ENCODE data around the gene ITLN2.
"Not testable (repeated sequence)": the region's sequence is repeated elsewhere in the genome, so short reads cannot be mapped to it uniquely, and the experiment has no call there.

The ITLN2 gene

GRCh38 chr1:160942926-160943325 lies 11.7 kb downstream of the ITLN2 start:
- no peak overlapping the region for H3K4me3 ChIP-seq (ENCODE audit: low read depth, low read length)
- TF ChIP-seq CTCF (IDR thresholded peaks at IDR 0.05; ENCODE audit: low read depth, low read length), result no peak

GRCh38 chr1:160936666-160937065 lies 17.9 kb downstream of the ITLN2 start:
- H3K4me3 ChIP-seq (ENCODE audit: low read depth, low read length), result not testable (repeated sequence)

GRCh38 chr1:160935527-160936258 lies 18.9 kb downstream of the ITLN2 start:
- TF ChIP-seq CTCF (IDR thresholded peaks at IDR 0.05; ENCODE audit: low read depth, low read length), result no peak

DNA sequence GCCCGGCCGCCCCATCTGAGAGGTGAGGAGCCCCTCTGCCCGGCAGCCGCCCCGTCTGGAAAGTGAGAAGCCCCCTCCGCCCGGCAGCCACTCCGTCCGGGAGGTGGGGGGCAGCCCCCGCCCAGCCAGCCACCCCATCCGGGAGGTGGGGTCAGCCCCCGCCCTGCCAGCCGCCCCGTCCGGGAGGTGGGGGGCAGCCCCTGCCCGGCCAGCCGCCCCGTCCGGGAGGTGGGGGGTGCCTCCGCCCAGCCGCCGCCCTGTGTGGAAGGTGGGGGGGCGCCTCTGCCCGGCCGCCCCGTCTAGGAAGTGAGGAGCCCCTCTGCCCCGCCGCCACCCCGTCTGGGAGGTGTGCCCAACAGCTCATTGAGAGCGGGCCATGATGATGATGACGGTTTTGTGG lies 21.3 kb downstream of the ITLN2 start:
- not testable (repeated sequence) for H3K4me3 ChIP-seq (ENCODE audit: low read depth, low read length)

More at GRCh38 chr1:160935527-160936258, 18.9 kb downstream of the ITLN2 start:
- H3K4me3 ChIP-seq (ENCODE audit: low read depth, low read length), result no peak overlapping the region

GRCh38 chr1:160925652-160926244 lies 28.9 kb downstream of the ITLN2 start:
- no peak overlapping the region for H3K4me3 ChIP-seq (ENCODE audit: low read depth, low read length)

GRCh38 chr1:160924791-160925651 lies 29.6 kb downstream of the ITLN2 start:
- TF ChIP-seq CTCF (IDR thresholded peaks at IDR 0.05; ENCODE audit: low read depth, low read length), result no peak
- H3K4me3 ChIP-seq (ENCODE audit: low read depth, low read length), result no peak overlapping the region

More at GRCh38 chr1:160925652-160926244, 28.9 kb downstream of the ITLN2 start:
- TF ChIP-seq CTCF (IDR thresholded peaks at IDR 0.05; ENCODE audit: low read depth, low read length), result no peak

DNA sequence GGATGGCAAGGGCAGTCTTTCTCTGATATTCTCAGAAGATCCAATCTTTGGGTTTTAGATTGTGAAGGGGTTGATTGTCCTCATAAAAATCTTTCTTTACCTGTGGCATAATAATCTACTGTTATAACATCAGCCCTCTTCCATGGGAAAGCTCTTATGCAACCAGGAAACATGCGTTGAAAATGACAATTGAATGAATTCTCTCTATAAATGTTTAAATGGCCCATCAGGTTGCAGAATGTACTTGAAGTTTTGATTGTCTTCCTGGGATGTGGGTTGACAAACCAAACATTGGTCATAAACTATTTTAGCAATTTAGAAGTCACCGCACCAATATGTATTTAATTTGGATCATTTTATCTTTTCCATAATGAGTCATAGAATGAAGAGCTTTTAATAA lies 37.9 kb downstream of the ITLN2 start:
- TF ChIP-seq CTCF (IDR thresholded peaks at IDR 0.05; ENCODE audit: low read depth, low read length), result no peak

GRCh38 chr1:160913229-160913628 lies 41.4 kb downstream of the ITLN2 start:
- not testable (repeated sequence) for H3K4me3 ChIP-seq (ENCODE audit: low read depth, low read length)

More for the DNA sequence above, 37.9 kb downstream of the ITLN2 start:
- no peak overlapping the region for H3K4me3 ChIP-seq (ENCODE audit: low read depth, low read length)

Measured in WI38 (cell line).